GM19452 (cell line): ENCODE measurements around the gene PTPRB.
"Not testable (repeated sequence)": the region's sequence is repeated elsewhere in the genome, so short reads cannot be mapped to it uniquely, and the experiment has no call there.

Experiments
- ATAC-seq: cut with Tn5 transposase; IDR thresholded peaks from one replicate; pipeline ENCODE4 v1.9.1; 2021; ENCODE audit not compliant: unreplicated experiment

Gene PTPRB

GRCh38 chr12:70549340-70550179 lies 87.7 kb downstream of the PTPRB start:
- no peak for ATAC-seq

GRCh38 chr12:70543444-70543843 lies 93.8 kb downstream of the PTPRB start:
- no peak for ATAC-seq

DNA sequence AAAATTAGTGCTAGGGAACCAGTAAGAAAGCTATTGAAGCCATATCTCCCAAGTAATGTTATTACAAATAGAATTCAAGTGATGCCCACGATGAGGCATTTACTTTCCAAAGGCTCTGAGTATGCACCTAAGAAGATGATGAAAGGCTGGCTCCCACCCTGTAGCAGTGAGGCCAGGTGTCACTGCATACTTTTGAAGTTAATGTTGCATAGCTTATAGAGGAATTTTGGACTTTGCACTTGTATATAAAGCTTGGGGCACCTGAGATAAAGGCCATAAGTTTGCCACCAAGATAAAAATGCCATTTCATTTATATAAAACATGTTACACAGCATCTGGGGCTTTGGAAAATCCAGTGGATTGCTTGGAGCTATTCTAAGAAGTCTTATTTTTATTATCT lies 96.2 kb downstream of the PTPRB start:
- ATAC-seq: no peak

DNA sequence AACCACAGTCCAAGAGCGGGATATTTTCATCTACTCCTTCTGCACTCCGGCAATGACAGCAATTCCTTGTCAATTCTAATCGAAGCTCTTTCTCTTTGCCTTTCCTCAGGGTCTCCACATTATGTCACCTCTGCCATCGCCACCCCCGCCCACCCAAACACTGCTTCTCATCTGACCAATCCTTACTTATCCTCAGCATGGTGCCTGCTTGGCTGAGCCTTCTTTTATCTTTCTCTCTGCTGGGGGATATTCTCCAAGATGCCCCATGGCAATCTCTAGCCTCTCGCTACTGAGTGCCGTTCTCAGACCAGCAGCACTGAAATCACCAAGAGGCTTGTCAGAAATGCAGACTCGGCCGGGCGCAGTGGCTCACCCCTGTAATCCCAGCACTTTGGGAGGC lies 100.6 kb downstream of the PTPRB start:
- ATAC-seq: no peak

DNA sequence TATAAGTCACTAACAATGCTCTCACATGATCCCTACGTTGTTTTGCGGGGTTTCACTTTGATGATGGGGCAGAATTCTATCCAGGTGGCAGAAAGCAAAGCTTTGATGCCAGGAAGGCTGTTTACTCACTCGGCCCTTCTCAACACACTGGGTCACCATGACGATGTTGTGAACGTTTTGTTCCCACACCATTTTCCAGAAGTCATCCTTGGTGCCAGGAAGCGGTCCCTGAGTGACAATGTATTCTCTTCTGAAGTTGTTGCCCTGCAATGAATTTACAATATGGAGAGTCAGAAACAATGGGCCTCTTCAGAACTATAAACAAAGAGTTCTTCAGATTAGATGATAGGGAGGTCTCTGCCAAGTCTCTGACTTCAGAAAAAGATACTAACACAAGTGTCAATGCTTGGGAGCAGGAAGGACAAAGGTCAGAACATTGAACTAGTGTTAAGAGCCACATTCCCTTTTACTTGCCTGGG lies 101.3 kb downstream of the PTPRB start:
- ATAC-seq: no peak

DNA sequence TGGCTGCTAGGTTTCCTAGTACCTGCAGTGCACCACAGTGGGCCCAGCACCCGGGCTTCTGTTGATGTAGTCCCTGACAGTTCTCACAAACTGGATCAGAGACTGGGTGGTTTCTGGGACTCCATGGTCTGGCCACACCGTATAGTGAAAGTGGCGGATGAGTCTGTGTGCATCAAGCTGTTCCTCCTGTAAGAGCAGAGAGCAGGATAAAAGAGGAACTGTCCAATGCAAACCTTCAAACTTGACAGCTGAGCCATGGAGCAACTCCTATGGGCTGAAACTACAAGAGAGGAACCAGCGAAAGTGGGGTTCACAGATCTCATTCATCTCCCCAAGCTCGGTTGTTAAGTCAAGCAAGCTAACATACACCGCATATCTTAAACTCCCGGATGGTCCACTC lies 102.8 kb downstream of the PTPRB start:
- ATAC-seq: no peak

GRCh38 chr12:70529647-70530046 lies 107.6 kb downstream of the PTPRB start:
- no peak for ATAC-seq

- no peak for ATAC-seq
Measured at GRCh38 chr12:70520847-70521246, 116.4 kb downstream of the PTPRB start.

GRCh38 chr12:70513426-70513825 lies 123.8 kb downstream of the PTPRB start:
- ATAC-seq: no peak

DNA sequence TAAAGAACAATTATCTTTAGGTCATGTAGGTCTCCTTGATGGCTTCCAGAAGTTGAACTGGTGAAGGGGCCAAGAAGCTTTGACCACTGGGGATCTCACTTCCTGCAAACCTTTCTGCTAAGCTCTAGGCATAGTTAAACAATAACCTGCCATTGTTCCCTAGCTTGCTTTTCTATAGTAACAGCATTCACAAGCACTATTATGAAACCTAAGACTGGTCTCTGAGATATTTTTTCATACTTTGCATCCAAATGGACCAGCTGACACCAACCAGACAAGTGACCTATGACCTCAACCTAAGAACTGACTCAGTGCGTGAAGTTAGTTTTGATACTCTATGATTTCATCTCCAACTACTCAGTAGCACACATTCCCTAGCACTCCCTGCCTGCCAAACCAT lies 129.1 kb downstream of the PTPRB start:
- ATAC-seq: no peak

- no peak for ATAC-seq
Measured at GRCh38 chr12:70507442-70507841, 129.8 kb downstream of the PTPRB start.

DNA sequence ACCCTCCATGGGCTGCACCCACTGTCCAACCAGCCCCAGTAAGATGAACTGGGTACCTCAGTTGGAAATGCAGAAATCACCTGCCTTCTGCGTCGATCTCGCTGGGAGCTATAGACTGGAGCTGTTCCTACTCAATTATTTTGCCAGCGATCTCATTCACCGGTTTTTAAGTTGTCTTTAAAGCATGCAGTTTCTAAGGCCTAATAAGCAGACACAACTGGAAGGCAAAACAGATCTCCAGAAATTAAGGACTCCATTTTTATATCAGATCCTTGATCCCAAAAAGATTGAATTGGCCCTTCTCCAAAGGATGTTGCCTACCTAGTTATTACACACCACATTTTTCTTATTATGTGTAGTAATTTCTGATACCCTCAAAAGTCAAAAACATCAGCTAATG lies 139.7 kb downstream of the PTPRB start:
- ATAC-seq: no peak

DNA sequence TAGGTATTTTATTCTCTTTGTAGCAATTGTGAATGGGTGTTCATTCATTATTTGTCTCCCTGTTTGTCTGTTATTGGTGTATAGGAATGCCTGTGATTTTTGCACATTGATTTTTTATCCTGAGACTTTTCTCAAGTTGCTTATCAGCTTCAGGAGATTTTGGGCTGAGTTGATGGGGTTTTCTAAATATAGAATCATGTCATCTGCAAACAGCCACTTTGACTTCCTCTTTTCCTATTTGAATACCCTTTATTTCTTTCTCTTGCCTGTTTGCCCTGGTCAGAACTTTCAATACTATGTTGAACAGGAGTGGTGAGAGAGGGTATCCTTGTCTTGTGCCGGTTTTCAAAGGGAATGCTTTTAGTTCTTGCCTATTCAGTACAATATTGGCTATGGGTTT lies 144.3 kb downstream of the PTPRB start:
- ATAC-seq: not testable (repeated sequence)

- ATAC-seq: not testable (repeated sequence)
Measured at GRCh38 chr12:70490928-70491327, 146.3 kb downstream of the PTPRB start.

DNA sequence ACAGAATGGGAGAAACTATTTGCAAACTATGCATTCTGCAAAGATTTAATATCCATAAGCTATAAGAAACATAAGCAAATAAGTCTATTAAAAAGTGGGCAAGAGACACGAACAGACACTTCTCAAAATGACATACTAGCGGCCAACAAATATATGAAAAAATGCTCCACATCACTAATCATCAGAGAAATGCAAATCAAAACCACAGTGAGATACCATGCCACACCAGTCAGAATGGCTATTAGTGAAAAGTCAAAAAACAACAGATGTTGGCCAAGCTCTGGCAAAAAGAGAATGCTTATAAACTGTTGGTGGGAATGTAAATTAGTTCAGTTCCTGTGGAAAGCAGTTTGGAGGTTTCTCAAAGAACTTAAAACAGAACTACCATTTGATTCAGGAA lies 149.8 kb downstream of the PTPRB start:
- peak; percentile 72 for ATAC-seq

DNA sequence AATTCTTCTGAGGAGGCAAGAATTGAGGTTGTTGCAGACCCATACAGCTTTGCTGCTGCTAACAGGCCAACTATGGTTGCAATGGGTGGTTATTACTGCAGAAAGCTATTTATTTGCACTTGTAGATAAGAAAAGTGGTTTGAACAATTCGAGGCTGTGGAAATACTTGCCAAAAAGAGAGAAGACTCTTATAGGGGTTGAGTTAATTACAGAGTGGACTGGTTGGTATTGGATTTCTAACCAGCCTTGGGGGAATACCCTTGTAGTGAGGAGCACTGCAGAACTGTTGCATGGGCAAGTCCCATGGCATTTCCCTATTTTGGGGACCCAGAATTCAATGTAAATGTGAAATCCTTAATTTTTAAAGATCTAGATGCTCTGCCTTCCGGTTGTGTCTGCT lies 150.6 kb downstream of the PTPRB start:
- no peak for ATAC-seq

DNA sequence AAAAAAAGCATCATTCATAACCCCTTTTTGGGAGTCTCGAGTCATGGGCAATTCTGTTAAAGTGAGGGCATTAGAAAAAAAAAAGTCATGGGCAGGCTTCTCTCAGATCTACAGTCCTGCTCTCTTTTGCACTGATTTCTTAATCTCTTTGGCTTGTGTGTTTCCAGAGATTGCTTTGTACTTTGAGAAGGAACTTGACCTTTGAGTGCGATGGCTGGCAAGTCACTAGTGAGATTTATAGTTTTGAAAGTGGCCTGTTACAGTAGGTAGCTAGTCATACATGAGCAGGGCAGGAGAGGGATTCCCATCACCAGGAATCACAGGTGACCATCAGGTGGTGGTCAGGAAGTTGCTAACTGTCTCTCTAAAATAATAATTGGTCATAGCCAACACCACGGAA lies 151.5 kb downstream of the PTPRB start:
- ATAC-seq: no peak

DNA sequence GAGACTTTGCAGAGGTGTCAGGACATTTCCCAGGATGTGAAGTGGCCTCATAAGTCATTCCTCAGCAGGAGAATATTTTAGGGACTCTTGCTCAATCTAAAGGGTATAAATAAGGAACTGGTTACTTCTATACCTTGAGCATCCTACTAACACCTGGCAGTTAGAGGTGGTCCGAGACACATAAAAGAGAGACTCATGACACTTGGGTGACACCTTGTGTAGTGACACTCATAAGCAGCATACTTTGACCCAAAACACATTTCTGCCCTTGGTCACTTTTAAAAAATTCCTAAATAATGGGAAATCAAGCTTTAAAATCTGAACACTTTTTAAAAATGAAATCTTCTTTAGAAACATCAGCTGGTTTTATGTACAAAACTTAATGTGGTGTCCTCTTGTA lies 152.8 kb downstream of the PTPRB start:
- ATAC-seq: no peak

DNA sequence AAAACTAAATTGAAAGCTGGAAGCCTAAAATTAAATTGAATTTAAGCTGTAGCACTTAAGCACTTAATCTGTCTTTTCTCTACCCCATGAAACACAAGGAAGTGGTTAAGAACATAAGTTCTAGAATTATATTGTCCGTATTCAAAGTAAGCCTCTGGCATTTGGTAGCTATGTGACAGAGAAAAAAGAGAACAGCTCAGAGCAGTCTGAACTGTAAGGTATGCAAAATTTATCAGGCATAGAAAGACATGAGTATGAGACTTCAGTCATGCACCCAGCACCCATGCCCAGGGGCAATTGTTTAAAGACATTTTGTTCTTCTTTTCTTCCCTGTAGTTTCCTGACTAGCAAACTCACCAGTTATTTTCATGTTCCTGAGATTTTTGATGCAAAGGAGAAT lies 154.5 kb downstream of the PTPRB start:
- ATAC-seq: no peak

DNA sequence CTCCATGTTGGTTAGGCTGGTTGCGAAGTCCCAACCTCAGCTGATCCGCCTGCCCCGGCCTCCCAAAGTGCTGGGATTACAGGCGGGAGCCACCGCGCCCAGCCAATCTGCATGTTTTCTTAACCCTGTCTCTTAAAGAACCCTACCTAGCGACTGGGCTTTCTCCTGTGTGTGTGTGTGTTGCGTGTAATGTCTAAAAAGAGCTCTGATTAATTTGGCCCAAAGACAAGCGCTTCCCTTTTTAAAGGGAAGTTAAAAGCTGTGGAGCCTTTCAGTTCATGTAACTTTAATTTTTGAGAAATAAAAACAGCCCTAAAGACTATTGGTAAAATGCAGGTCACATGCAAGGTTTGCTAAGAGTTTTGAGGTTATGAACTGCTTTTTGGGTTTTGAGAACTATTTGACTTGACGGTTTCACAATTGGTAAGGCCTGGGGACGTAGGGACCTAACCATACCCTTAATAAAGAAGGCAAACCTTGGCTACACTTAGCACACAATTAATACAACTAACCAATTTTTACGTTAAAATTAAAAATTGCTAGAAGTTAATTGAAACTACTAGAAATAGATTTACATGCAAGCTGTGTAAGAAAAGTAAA lies 167.9 kb downstream of the PTPRB start:
- no peak for ATAC-seq

- no peak for ATAC-seq
Measured at GRCh38 chr12:70468741-70469140, 168.5 kb downstream of the PTPRB start.

GRCh38 chr12:70467918-70468733 lies 169.1 kb downstream of the PTPRB start:
- no peak for ATAC-seq
